ENCODE data around the gene FBXO45.
"Not testable (repeated sequence)": the region's sequence is repeated elsewhere in the genome, so short reads cannot be mapped to it uniquely, and the experiment has no call there.

The FBXO45 gene

DNA sequence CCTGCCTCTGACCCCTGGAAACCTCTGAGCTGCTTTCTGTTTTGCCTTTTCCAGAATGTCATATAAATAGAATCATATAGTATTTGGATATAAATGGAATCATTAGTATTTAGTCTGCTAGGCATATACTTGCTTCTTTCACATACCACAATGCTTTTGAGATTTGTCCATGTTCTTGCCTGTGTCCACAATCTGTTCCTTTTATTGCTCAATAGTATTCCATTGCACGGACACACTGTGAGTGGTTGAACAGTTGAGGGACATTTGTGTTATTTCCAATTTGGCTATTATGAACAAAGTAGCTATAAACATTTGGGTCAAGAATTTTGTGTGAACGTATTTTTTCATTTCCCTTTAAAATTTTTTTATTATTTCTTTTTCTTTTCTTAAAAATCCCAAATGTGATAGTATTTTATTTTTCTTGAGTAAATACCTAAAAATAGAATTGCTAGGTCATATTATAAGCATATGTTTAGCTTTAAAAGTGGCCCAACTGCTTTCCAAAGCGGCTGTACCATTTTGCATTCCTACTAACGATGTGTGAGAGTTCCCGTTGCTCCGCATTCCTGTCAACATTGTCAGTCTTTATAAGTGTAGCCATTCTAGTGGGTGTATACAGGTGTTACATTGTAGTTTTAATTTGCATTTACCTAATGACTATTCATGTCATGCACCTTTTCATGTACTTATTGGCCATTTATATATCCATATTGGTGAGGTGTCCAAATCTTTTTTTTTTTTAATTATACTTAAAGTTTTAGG lies 26.6 kb upstream of the FBXO45 start:
- TF ChIP-seq TAF1 (IDR thresholded peaks at IDR 0.05; ENCODE audit: borderline replicate concordance, low read depth, low read length) (no peak), POLR2A (IDR thresholded peaks at IDR 0.05; ENCODE audit: low read depth, low read length) (no peak), POLR2AphosphoS5 (IDR thresholded peaks at IDR 0.05; ENCODE audit: low read depth, low read length) (no peak)
- FAIRE-seq (no peak), DNase-seq (ENCODE audit: insufficient read length) (no peak)

DNA sequence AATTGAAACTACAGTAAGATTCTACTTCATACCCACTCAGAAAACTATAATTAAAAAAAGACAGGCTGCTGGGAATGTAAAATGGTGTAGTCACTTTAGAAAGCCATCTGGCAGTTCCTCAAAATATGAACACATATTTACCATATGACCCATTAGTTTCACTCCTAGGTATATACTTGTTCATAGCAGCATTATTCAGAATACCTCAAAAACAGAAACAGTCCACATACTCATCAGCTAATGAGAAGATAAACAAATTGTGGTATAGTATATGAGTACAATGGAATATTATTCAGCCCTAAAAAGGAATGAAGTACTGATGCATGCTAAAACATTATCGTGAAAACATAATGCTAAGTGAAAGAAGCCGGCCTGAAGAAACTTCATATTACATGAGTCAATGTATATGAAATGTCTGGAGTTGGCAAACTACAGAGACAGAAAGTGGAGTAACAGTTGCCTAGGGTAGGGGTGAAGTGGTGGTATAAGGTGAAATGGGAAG lies 23.9 kb upstream of the FBXO45 start:
- FAIRE-seq (no peak), DNase-seq (ENCODE audit: insufficient read length) (no peak)
- TF ChIP-seq POLR2A (IDR thresholded peaks at IDR 0.05; ENCODE audit: low read depth, low read length), result no peak
- no peak for TF ChIP-seq POLR2AphosphoS5 (IDR thresholded peaks at IDR 0.05; ENCODE audit: low read depth, low read length)
- no peak for TF ChIP-seq TAF1 (IDR thresholded peaks at IDR 0.05; ENCODE audit: borderline replicate concordance, low read depth, low read length)

DNA sequence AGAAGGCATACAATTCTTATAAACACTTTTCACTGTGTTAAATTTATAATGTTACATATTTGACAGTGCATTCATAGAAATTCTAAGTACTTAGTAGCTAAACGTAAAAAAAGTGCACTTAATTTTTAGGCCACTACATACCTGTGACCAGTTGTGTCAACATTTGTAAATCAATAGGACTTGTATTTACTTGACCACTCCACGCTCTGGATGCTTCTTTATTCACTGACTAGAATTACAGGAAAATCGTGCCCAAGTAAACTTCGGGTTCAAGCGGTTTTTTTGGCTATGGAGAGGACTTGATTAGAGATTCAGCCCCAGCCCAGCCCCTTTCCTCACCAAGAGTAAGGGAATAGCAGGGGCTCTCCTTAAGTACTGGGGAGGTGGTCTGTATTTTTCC lies 21.9 kb upstream of the FBXO45 start:
- TF ChIP-seq POLR2AphosphoS5 (IDR thresholded peaks at IDR 0.05; ENCODE audit: low read depth, low read length), result no peak
- TF ChIP-seq TAF1 (IDR thresholded peaks at IDR 0.05; ENCODE audit: borderline replicate concordance, low read depth, low read length), result no peak
- TF ChIP-seq POLR2A (IDR thresholded peaks at IDR 0.05; ENCODE audit: low read depth, low read length), result no peak
- DNase-seq (ENCODE audit: insufficient read length), result no peak
- no peak for FAIRE-seq

DNA sequence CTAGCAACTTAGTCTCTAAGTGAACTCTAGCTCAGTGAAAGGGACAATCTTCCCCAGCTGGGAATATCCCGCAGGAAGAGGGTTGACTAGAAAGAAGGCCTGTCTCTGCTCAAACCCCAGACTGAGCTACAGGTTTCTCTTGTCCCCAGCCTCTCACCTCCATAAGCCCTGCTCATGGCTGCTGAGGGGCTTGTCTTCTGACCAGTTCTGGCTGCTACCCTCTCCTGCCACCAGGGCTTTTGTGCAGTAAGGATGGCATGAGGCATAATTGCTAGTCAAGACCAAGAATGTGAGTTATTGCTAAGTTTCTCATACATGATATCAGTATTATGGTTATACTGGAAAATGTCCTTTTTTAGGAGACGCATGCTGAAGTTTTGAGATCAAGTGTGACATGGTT lies 21.4 kb upstream of the FBXO45 start:
- FAIRE-seq, result no peak
- DNase-seq (ENCODE audit: insufficient read length), result no peak
- no peak for TF ChIP-seq POLR2A (IDR thresholded peaks at IDR 0.05; ENCODE audit: low read depth, low read length)
- no peak for TF ChIP-seq POLR2AphosphoS5 (IDR thresholded peaks at IDR 0.05; ENCODE audit: low read depth, low read length)
- no peak for TF ChIP-seq TAF1 (IDR thresholded peaks at IDR 0.05; ENCODE audit: borderline replicate concordance, low read depth, low read length)

DNA sequence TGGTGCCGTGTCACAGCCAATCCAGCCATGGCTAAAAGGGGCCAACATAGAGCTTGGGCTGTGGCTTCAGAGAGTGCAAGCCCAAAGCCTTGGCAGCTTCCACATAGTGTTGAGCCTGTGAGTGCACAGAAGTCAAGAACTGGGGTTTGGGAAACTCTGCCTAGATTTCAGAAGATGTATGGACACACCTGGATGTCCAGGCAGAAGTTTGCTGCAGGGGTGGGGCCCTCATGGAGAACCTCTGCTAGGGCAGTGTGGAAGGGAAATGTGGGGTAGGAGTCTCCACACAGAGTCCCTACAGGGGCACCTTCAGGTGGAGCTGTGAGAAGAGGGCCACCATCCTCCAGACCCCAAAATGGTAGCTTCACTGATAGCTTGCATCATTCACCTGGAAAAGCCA lies 19.1 kb upstream of the FBXO45 start:
- not testable (repeated sequence) for FAIRE-seq; DNase-seq (ENCODE audit: insufficient read length)

DNA sequence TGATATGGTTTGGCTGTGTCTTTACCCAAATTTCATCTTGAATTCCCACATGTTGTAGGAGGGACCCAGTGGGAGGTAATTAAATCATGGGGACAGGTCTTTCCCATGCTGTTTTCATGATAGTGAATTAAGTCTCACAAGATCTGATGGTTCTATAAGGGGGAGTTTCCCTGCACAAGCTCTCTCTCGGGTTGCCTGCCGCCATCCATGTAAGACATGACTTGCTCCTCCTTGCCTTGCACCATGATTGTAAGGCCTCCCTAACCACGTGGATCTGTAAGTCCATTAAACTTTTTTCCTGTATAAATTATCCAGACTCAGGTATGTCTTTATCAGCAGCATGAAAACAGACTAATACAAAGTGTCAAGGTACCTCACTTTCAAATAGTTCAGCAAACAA lies 18.3 kb upstream of the FBXO45 start:
- not testable (repeated sequence) for FAIRE-seq; DNase-seq (ENCODE audit: insufficient read length)

DNA sequence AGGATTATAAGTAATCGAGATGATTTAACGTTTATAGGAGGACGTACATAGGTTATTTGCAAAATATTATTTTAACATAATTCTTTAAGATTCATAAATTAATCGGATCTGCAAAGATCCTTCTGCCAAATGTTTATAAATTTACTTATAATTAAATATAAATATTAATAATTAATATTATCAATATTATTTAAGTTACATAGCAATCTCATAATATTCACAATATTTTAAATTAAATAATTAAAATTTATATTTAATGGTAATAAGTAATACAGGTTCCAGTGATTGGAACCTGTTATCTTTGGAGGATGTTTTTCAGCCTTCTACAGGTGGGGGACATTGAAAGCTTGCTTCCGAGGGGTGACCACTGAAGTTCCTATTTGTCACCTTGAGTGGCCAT lies 16.2 kb upstream of the FBXO45 start:
- DNase-seq (ENCODE audit: insufficient read length), result no peak
- TF ChIP-seq POLR2AphosphoS5 (IDR thresholded peaks at IDR 0.05; ENCODE audit: low read depth, low read length), result no peak
- no peak for TF ChIP-seq POLR2A (IDR thresholded peaks at IDR 0.05; ENCODE audit: low read depth, low read length)
- TF ChIP-seq TAF1 (IDR thresholded peaks at IDR 0.05; ENCODE audit: borderline replicate concordance, low read depth, low read length), result no peak
- no peak for FAIRE-seq

DNA sequence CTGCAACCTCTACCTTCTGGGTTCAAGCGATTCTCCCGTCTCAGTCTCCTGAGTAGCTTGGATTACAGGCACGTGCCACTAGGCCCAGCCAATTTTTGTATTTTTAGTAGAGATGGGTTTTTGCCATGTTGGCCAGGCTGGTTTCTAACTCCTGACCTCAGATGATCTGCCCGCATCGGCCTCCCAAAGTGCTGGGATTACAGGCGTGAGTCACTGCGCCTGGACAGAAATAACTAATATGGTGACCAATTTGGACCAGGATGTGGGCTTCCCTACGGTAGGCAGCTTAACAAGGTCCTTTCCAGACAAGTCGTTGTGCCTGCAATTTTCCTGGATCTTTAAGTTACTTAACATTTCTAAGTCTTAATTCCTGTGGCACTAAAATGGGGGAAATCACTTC lies 14.9 kb upstream of the FBXO45 start:
- FAIRE-seq (no peak), DNase-seq (ENCODE audit: insufficient read length) (no peak)
- no peak for TF ChIP-seq TAF1 (IDR thresholded peaks at IDR 0.05; ENCODE audit: borderline replicate concordance, low read depth, low read length)
- TF ChIP-seq POLR2AphosphoS5 (IDR thresholded peaks at IDR 0.05; ENCODE audit: low read depth, low read length), result no peak
- TF ChIP-seq POLR2A (IDR thresholded peaks at IDR 0.05; ENCODE audit: low read depth, low read length), result no peak

DNA sequence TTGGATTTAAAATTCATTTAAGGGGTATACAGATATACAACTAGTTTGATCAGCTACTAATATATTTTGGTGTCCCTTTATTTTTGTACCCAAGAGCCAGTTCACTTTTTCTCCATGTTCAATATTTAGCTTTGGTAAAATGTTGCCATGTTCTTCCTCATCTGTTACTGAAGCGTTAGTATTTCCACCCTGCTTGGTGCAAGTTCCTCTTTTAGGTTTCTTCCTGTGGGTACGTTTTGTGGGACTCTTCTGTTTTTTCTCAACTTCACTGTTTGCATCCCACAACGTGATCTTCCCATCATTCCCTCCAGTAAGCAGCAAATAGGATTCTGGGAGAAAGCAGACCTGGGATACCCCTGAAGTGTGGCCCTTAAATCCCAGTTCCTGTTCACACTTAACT lies 14.3 kb upstream of the FBXO45 start:
- TF ChIP-seq POLR2A (IDR thresholded peaks at IDR 0.05; ENCODE audit: low read depth, low read length) (no peak), POLR2AphosphoS5 (IDR thresholded peaks at IDR 0.05; ENCODE audit: low read depth, low read length) (no peak), TAF1 (IDR thresholded peaks at IDR 0.05; ENCODE audit: borderline replicate concordance, low read depth, low read length) (no peak)
- DNase-seq (ENCODE audit: insufficient read length), result no peak
- no peak for FAIRE-seq

DNA sequence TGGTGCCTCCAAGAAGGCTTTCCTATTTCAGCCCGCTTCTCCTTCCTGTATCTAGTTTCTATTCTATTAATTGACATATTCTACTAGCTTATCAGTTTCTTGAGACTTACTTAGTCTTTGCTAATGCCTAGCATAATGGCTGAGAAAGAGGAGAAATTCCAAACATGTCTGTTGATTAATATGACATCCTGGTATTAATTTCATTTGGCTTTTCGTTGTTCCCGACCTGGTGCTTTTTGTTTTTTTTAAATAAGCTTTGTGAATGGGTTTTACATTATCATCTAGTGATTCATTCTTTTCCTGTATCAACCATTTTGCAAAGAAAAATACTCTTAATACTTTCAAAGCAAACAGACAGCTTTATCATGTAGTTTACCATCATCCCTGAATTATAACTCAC lies 13.2 kb upstream of the FBXO45 start:
- FAIRE-seq (no peak), DNase-seq (ENCODE audit: insufficient read length) (no peak)
- TF ChIP-seq POLR2AphosphoS5 (IDR thresholded peaks at IDR 0.05; ENCODE audit: low read depth, low read length) (no peak), POLR2A (IDR thresholded peaks at IDR 0.05; ENCODE audit: low read depth, low read length) (no peak), TAF1 (IDR thresholded peaks at IDR 0.05; ENCODE audit: borderline replicate concordance, low read depth, low read length) (no peak)

DNA sequence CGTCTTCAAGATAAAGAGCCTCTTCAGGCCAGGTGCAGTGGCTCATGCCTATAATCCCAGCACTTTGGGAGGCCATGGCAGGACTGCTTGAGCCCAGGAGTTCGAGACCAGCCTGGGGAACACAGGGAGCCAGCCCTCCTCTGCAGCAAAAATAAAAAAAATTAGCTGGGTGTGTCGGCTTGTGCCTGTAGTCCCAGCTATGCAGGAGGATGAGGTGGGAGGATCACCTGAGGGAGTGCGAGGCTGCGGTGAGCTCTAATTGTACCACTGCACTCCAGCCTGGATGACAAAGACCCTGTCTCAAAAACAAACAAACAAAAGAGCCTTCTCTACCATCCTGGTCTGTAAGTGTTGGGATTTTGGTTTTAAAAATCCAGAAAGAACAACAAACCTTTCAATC lies 11.2 kb upstream of the FBXO45 start:
- no peak for FAIRE-seq
- no peak for DNase-seq (ENCODE audit: insufficient read length)
- TF ChIP-seq TAF1 (IDR thresholded peaks at IDR 0.05; ENCODE audit: borderline replicate concordance, low read depth, low read length) (no peak), POLR2A (IDR thresholded peaks at IDR 0.05; ENCODE audit: low read depth, low read length) (no peak), POLR2AphosphoS5 (IDR thresholded peaks at IDR 0.05; ENCODE audit: low read depth, low read length) (no peak)

DNA sequence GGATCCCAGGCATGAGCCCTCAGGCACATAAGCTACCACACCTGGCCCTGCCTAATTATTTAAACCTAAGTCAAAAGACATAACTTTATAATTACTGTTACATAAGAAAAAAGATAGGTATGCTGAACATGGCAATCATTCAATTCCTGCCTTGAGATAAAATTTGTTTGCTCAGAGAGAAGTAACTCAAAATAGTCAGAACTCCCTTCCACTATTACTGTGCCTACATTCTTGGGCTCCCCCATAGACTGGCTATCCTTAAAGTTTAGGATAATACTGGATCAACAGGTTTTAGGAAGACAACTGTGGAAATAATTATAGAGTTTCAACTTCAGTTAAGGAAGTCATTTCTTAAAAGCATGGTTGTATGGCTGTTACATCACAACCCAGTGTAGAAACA lies 10.0 kb upstream of the FBXO45 start:
- DNase-seq (ENCODE audit: insufficient read length) (no peak), FAIRE-seq (no peak)

DNA sequence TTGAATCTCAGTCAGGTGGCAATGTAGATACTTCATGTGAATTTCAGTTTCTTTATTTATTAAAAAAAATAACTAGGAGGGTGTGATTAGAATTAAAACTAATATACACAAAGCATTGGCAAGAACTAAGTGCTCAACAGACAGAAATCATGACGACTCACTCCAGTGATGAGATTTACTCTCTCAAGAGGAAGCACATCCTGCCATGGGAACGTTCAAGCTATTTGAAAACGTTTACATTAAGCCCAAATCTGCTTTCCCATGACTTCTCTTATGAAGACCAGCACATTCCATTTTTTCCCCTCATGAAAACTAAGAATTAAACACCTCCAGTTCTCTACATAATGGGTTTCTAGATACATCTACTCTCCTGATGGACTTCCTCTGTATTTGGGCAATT lies 8.6 kb upstream of the FBXO45 start:
- TF ChIP-seq POLR2A (IDR thresholded peaks at IDR 0.05; ENCODE audit: low read depth, low read length) (no peak), TAF1 (IDR thresholded peaks at IDR 0.05; ENCODE audit: borderline replicate concordance, low read depth, low read length) (no peak), POLR2AphosphoS5 (IDR thresholded peaks at IDR 0.05; ENCODE audit: low read depth, low read length) (no peak)
- FAIRE-seq (no peak), DNase-seq (ENCODE audit: insufficient read length) (no peak)

More for the DNA sequence above, 10.0 kb upstream of the FBXO45 start:
- TF ChIP-seq TAF1 (IDR thresholded peaks at IDR 0.05; ENCODE audit: borderline replicate concordance, low read depth, low read length), result no peak
- no peak for TF ChIP-seq POLR2AphosphoS5 (IDR thresholded peaks at IDR 0.05; ENCODE audit: low read depth, low read length)
- TF ChIP-seq POLR2A (IDR thresholded peaks at IDR 0.05; ENCODE audit: low read depth, low read length), result no peak

Data from GM12892 (cell line).